SK-N-SH (cell line): ENCODE measurements around the gene TMEM161B. TPM values are rescaled to one million over a fixed set of nuclear protein-coding genes. Genes with fewer than 3 reads are reported as not detected.

Experiments
- CTCF ChIA-PET: fragments of 300-600, 350-600 bp; formaldehyde crosslinking; extraction: SDS; loops from one replicate; lab custom pipeline; 2021; lab: Yijun Ruan, JAX
- POLR2A ChIA-PET: fragments of 350-600 bp; sonication (Branson Sonifier 250); formaldehyde crosslinking; extraction: SDS; loops from one replicate; lab custom pipeline; 2020; ENCODE audit warnings: antibody characterized with exemption, inconsistent platforms; lab: Yijun Ruan, JAX
- DNase-seq: peaks from one replicate; pipeline ENCODE4 v3.0.0; 2012
- H2AFZ ChIP-seq: fragments of 200-600 bp; sonication (generic); 2 replicates; pipeline ENCODE4 v1.8.1; 2016; ENCODE audit warnings: antibody characterized with exemption, mild to moderate bottlenecking, low read depth
- H3F3A ChIP-seq: fragments of 200-600 bp; sonication (generic); replicated peaks from 2 replicates; pipeline ENCODE3; 2016; ENCODE audit warnings: antibody characterized with exemption, mild to moderate bottlenecking; ENCODE audit not compliant: insufficient read depth
- H3K27ac ChIP-seq, 2 experiments: fragments of 200-500 bp in 1 of 2; fragments of 200-600 bp in 1 of 2; sonication (Bioruptor generic) in 1 of 2; sonication (generic), shearing (Covaris generic) in 1 of 2; 2 replicates each; pipeline versions ENCODE4 v1.5.1 to v1.6.1; 2014 to 2016; ENCODE audit warnings: low read depth in 2 of 2, inconsistent platforms in 1 of 2, low read length in 1 of 2, mild to moderate bottlenecking in 1 of 2, mixed read lengths in 1 of 2
- H3K27me3 ChIP-seq: fragments of 200-600 bp; sonication (generic), shearing (Covaris generic); 2 replicates; pipeline ENCODE4 v1.6.1; 2016; ENCODE audit warnings: mixed run types; ENCODE audit not compliant: insufficient read depth
- H3K36me3 ChIP-seq, 2 experiments: fragments of 200-500 bp in 1 of 2; fragments of 200-600 bp in 1 of 2; sonication (Bioruptor generic) in 1 of 2; sonication (generic) in 1 of 2; replicated peaks in 1 of 2; 2 replicates each; pipeline versions ENCODE3 to v1.5.1; 2014 to 2016; ENCODE audit warnings: low read length in 1 of 2, mild to moderate bottlenecking in 1 of 2; ENCODE audit not compliant: insufficient read depth in 2 of 2, control insufficient read depth in 1 of 2
- H3K4me1 ChIP-seq, 2 experiments: fragments of 200-500 bp in 1 of 2; fragments of 200-600 bp in 1 of 2; sonication (Bioruptor generic) in 1 of 2; sonication (generic), shearing (Covaris generic) in 1 of 2; 2 replicates each; pipeline versions ENCODE4 v1.5.1 to v1.6.1; 2014 to 2016; ENCODE audit warnings: low read depth in 1 of 2, low read length in 1 of 2, mixed run types in 1 of 2; ENCODE audit not compliant: insufficient read depth in 2 of 2, control insufficient read depth in 1 of 2
- H3K4me2 ChIP-seq: fragments of 200-600 bp; sonication (generic), shearing (Covaris generic); 2 replicates; pipeline ENCODE4 v1.6.1; 2017; ENCODE audit warnings: mixed run types
- H3K4me3 ChIP-seq, 2 experiments: fragments of 200-500 bp in 1 of 2; fragments of 200-600 bp in 1 of 2; sonication (Bioruptor generic) in 1 of 2; sonication (generic), shearing (Covaris generic) in 1 of 2; 2 replicates each; pipeline versions ENCODE4 v1.5.1 to v1.8.1; 2014 to 2016; ENCODE audit warnings: low read depth in 2 of 2, inconsistent platforms in 1 of 2, low read length in 1 of 2, mild to moderate bottlenecking in 1 of 2, mixed read lengths in 1 of 2, moderate library complexity in 1 of 2
- H3K79me2 ChIP-seq: fragments of 200-600 bp; sonication (generic); 2 replicates; pipeline ENCODE4 v1.8.1; 2017; ENCODE audit warnings: mild to moderate bottlenecking; ENCODE audit not compliant: insufficient read depth
- H3K9ac ChIP-seq: fragments of 200-600 bp; sonication (generic); 2 replicates; pipeline ENCODE4 v1.6.1; 2017; ENCODE audit warnings: mixed run types
- H3K9me2 ChIP-seq: fragments of 200-600 bp; sonication (generic); 2 replicates; pipeline ENCODE4 v1.6.1; 2017; ENCODE audit warnings: mixed run types
- H3K9me3 ChIP-seq: fragments of 200-600 bp; sonication (generic); 2 replicates; pipeline ENCODE4 v1.6.1; 2017; ENCODE audit warnings: mixed run types, mild to moderate bottlenecking, moderate library complexity
- H4K20me1 ChIP-seq: fragments of 200-600 bp; sonication (generic); 2 replicates; pipeline ENCODE4 v1.6.1; 2017; ENCODE audit warnings: mild to moderate bottlenecking, mixed run types; ENCODE audit not compliant: insufficient read depth
- ELF1 ChIP-seq: IDR thresholded peaks from 2 replicates; pipeline ENCODE4 v1.4.0; 2012
- FOXJ3 ChIP-seq: sonication (generic); formaldehyde crosslinking; IDR thresholded peaks from 2 replicates; pipeline ENCODE4 v1.5.1; 2020; ENCODE audit warnings: mild to moderate bottlenecking, missing genetic modification reagents
- FOXM1 ChIP-seq: IDR thresholded peaks from 2 replicates; pipeline ENCODE4 v1.4.0; 2012; ENCODE audit warnings: low read depth, mild to moderate bottlenecking
- GABPA ChIP-seq: IDR thresholded peaks from 2 replicates; pipeline ENCODE4 v1.4.0; 2012; ENCODE audit warnings: low read depth, mild to moderate bottlenecking
- JUND ChIP-seq: IDR thresholded peaks from 2 replicates; pipeline ENCODE4 v1.4.0; 2012
- MAX ChIP-seq: IDR thresholded peaks from 2 replicates; pipeline ENCODE4 v1.4.0; 2012; ENCODE audit warnings: low read depth
- NFIC ChIP-seq: IDR thresholded peaks from 2 replicates; pipeline ENCODE4 v1.4.0; 2012; ENCODE audit warnings: borderline replicate concordance
- NRF1 ChIP-seq: IDR thresholded peaks from 2 replicates; pipeline ENCODE4 v1.6.1; 2012; ENCODE audit warnings: low read depth, mild to moderate bottlenecking, low read length
- RXRA ChIP-seq: IDR thresholded peaks from 2 replicates; pipeline ENCODE4 v1.4.0; 2012; ENCODE audit warnings: low read depth, mild to moderate bottlenecking, borderline replicate concordance
- SIN3A ChIP-seq: IDR thresholded peaks from 2 replicates; pipeline ENCODE4 v1.6.1; 2012; ENCODE audit warnings: low read depth, mild to moderate bottlenecking, low read length, moderate library complexity, borderline replicate concordance
- SMC3 ChIP-seq: IDR thresholded peaks from 2 replicates; pipeline ENCODE4 v1.6.1; 2012; ENCODE audit warnings: low read depth, low read length, improper control_type of control experiment
- TAF1 ChIP-seq: IDR thresholded peaks from 2 replicates; pipeline ENCODE4 v1.6.1; 2012; ENCODE audit warnings: low read depth, mild to moderate bottlenecking, low read length, moderate library complexity, borderline replicate concordance
- TCF12 ChIP-seq: IDR thresholded peaks from 2 replicates; pipeline ENCODE4 v1.4.0; 2012
- USF1 ChIP-seq: IDR thresholded peaks from 2 replicates; pipeline ENCODE4 v1.4.0; 2012; ENCODE audit warnings: low read depth, borderline replicate concordance
- YY1 ChIP-seq: IDR thresholded peaks from 2 replicates; pipeline ENCODE4 v1.4.0; 2012; ENCODE audit warnings: low read depth, mild to moderate bottlenecking
- WGBS: methylation state at CpG from one replicate; pipeline ENCODE4 v1.1.6; 2017; ENCODE audit warnings: low lambda C conversion rate; 5-methylcytosine and 5-hydroxymethylcytosine counted together
- polyA plus RNA-seq, 3 experiments: library from polyadenylated mRNA; depleted of rRNA; stranded (reverse); fragments of >200 nt; gene quantifications; 2 replicates each; pipeline ENCODE4 v1.2.3, GENCODE V29; 2012
- TF ChIP-seq, protein P1 (sequence below): IDR thresholded peaks from 2 replicates; pipeline ENCODE4; 2012
- TF ChIP-seq, protein P2 (sequence below): IDR thresholded peaks from 2 replicates; pipeline ENCODE4 v1.4.0; 2012; ENCODE audit warnings: low read depth, borderline replicate concordance

TMEM161B gene
- polyA plus RNA-seq, 1 of the 3 experiments (the other 2 are of a cell fraction), result 8.0 TPM

DNA sequence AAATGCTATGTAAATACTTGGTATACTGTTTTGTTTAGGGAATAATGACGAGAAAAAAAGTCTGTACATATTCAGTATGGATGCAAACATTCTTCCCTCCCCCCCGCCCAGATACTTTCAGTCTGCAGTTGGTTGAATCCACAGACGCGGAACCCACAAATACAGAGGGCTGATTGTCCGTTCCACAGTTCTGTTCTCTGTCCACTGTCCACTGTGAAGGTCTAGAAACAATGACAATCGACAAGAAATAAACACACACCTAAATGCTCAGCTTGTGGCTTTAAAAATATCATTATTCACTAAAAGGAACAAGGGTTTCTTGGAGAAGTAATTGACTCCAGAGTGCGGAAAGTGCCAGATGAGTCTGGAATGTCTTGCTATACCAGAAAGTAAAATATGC lies 109.1 kb downstream of the TMEM161B start:
- Histone ChIP-seq H3K27ac (no peak overlapping the region), H3K27me3 (0 out of 2 replicates have a peak, but pooled peaks cover 9% of the 10 kb centered on the region), H3K9me2 (no peaks in the 10 kb centered on the region), H2AFZ (no peak overlapping the region), H3K4me2 (no peak overlapping the region), H3K36me3 (no peaks in the 10 kb centered on the region), H4K20me1 (no peaks in the 10 kb centered on the region), H3K4me3 (no peak overlapping the region), H3F3A (no peaks in the 10 kb centered on the region), H3K9me3 (no peaks in the 10 kb centered on the region), H3K4me1 (no peaks in the 10 kb centered on the region), H3K9ac (no peak overlapping the region), H3K79me2 (no peaks in the 10 kb centered on the region)
- CTCF ChIA-PET, result interaction anchor here (1.6 kb wide), 1 partner anchor 24 kb away, joined by 3 read pairs; no protein-coding TSS in a partner anchor
- 38% methylated on average over 7 of the region's 7 CpGs for WGBS
- POLR2A ChIA-PET, result no interaction called here
- no peak for TF ChIP-seq SIN3A
- TF ChIP-seq TCF12, result no peak
- no peak for TF ChIP-seq GABPA
- TF ChIP-seq FOXM1, result no peak
- no peak for TF ChIP-seq NRF1
- TF ChIP-seq, protein P1, sequence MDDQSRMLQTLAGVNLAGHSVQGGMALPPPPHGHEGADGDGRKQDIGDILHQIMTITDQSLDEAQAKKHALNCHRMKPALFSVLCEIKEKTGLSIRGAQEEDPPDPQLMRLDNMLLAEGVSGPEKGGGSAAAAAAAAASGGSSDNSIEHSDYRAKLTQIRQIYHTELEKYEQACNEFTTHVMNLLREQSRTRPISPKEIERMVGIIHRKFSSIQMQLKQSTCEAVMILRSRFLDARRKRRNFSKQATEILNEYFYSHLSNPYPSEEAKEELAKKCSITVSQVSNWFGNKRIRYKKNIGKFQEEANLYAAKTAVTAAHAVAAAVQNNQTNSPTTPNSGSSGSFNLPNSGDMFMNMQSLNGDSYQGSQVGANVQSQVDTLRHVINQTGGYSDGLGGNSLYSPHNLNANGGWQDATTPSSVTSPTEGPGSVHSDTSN, result no peak
- DNase-seq, result no peak

DNA sequence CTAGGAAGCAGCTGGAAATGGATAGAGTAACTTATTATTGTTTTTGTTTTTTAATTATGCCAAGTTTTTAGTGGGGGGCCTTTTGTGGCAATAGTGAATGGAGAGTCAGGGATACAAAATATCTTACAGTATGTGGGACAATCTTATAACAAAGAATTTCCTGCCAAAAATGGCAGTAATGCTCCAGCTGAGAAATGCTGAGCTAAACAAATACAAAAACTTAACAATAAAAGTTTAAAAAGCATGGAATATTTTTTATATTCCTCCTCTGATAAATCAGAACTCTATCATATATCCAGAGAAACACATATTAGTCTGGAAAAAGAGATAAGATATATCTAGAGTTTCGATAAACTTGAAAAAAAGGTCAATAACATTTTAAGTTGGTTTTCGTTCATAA lies 110.6 kb downstream of the TMEM161B start:
- ChIA-PET POLR2A (no interaction called here), CTCF (no interaction called here)
- Histone ChIP-seq H3K9ac (no peak overlapping the region), H4K20me1 (no peaks in the 10 kb centered on the region), H3K27me3 (0 out of 2 replicates have a peak, but pooled peaks cover 9% of the 10 kb centered on the region), H3K4me2 (no peak overlapping the region), H3K79me2 (no peaks in the 10 kb centered on the region), H3K4me3 (no peak overlapping the region), H3K4me1 (no peaks in the 10 kb centered on the region), H2AFZ (no peak overlapping the region), H3K9me2 (no peaks in the 10 kb centered on the region), H3K27ac (no peak overlapping the region), H3K36me3 (no peaks in the 10 kb centered on the region), H3K9me3 (no peaks in the 10 kb centered on the region), H3F3A (no peaks in the 10 kb centered on the region)
- DNase-seq, result no peak
- TF ChIP-seq NFIC (no peak), USF1 (no peak), YY1 (no peak), RXRA (no peak), FOXM1 (no peak), GABPA (no peak), JUND (no peak), SMC3 (no peak), ELF1 (no peak), MAX (no peak), TAF1 (no peak), FOXJ3 (CRISPR knock-in tag) (no peak)
- TF ChIP-seq, protein P1, result no peak
- TF ChIP-seq, protein P2, sequence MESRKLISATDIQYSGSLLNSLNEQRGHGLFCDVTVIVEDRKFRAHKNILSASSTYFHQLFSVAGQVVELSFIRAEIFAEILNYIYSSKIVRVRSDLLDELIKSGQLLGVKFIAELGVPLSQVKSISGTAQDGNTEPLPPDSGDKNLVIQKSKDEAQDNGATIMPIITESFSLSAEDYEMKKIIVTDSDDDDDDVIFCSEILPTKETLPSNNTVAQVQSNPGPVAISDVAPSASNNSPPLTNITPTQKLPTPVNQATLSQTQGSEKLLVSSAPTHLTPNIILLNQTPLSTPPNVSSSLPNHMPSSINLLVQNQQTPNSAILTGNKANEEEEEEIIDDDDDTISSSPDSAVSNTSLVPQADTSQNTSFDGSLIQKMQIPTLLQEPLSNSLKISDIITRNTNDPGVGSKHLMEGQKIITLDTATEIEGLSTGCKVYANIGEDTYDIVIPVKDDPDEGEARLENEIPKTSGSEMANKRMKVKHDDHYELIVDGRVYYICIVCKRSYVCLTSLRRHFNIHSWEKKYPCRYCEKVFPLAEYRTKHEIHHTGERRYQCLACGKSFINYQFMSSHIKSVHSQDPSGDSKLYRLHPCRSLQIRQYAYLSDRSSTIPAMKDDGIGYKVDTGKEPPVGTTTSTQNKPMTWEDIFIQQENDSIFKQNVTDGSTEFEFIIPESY, result no peak
- WGBS, result 21% methylated on average over 2 of the region's 2 CpGs
